GM19452 (cell line): ENCODE measurements around the gene ACKR3.

Source experiments
- ATAC-seq: cut with Tn5 transposase; IDR thresholded peaks from one replicate; pipeline ENCODE4 v1.9.1; 2021; ENCODE audit not compliant: unreplicated experiment

ACKR3 gene

DNA sequence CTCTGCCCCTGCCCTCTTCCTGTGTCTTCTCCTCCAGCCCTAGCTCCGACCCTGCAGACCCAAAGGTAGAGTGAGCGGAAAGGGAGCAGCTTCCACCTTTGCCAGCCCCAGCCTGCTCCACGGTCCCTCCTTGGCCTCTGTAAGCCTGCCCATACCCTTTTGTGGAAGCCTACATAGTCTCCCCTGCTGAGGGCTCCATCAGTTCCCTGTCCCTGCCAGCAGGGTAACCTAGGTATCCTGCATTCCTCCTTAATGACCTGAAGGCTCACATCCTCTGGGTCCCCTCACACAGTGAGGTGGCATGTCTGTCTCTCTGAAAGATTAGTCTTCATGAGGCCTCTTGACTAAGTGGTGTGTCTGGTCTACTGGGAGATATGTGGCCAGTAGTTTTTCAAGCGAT is 20.5 kb upstream of the ACKR3 start:
- ATAC-seq, result no peak

DNA sequence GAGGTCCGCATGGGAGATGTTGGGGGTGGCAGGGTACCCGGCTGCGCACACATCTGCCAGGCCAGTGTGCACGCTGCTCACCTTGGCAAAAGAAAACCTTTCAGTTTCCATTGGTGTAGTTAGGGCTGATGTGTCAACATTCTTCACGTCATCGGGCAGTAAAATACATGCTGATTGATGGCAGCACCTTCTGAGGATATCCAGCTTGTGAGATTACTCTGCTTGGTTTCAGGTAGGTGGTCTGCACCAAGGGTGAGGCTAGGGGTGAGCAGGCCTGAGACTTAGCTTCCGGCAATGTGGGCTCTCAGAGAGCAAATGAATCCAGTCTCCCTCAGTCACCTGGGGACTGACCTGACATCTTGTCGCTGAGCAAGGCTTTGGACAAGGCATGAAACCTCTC is 19.3 kb upstream of the ACKR3 start:
- no peak for ATAC-seq

DNA sequence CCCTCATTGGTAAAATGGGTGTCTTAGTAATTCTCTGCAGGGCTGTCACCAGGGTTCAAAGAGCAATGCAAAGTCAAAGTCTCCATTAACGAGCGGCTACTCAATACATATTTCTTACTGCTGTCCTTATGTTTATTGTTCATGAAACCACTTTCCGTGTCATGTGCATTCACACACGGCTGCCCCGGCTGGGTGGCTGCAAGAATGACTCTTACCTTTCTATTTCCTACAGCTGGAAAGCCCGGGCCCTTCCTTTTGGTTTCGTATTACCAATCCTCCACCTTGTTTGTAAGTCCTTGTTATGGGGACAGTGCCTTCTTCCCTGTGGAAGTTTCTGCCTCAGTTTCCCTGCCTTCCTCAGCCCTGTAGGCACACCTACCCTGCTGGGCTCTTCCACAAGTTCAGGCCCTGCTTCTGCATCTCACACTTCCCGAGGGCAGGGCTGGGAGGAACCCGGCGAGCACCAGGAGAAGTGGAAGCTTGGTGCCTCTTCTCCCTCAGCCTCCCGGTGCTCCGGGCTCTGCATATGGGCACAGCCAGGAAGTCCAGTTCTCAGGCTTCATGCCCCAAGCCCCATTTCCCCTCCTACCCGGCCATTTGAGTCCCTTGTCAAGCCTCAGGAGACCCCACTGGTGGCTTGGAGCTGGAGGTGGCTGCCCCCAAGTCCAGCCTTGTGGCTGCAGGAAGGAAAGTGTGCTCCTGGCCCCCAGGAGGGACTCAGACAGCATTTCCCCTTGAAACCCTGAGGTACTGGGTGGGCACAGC is 18.7 kb upstream of the ACKR3 start:
- ATAC-seq, result peak; percentile 43

- ATAC-seq, result no peak
Measured at GRCh38 chr2:236551471-236552211, 18.0 kb upstream of the ACKR3 start.

DNA sequence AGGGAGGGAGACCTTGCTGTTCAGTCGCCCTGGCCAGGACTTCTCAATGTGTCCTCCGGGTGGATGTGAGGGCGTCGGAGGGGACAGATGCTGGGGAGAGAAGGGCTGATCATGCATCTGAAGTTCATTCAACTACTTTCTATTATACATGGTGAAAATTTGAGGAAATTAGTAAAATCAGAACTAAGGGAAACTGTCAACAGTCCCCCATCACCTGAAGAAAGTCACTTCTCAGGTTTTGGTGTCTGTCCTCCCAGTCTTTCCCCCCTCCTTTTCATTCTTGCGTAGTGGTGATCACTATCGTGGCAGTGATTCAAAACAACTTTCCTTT is 17.4 kb upstream of the ACKR3 start:
- ATAC-seq, result no peak

DNA sequence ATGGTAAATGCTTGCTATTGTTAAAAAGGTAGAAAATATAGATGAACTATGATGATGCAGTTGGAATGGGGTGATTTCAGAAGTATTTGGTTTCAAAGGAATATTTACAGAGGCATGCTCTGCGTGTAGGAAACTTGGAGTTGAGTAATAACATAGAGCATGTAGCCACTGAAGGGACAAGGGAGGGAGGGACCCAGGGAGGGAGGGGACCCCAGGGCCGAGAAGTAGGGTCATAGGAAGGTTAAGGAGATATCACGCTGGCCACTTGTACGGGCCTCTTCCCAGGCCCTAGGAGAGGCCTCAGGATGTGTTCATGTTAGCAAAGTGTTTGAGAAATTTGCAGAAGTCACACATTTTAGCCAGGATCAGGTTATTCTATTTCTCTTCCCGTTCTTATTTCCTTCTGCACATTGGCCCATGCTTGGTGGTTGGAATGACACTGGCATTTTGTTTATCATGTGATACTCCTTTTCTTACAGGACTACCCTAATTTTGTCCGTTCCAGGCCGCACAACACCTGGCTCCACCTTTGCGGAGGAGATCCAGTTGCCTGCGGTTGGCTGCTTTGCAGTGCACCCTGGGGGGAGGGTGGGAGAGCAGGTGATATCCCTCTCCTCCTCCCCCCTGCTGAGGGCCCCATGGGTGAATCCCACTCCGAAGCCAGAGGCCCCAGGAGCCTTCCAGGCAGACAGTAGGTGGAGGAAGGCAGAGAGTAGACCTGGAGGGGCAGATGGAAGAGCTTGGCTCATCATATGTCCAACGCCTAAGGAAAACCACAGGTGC is 16.9 kb upstream of the ACKR3 start:
- no peak for ATAC-seq

DNA sequence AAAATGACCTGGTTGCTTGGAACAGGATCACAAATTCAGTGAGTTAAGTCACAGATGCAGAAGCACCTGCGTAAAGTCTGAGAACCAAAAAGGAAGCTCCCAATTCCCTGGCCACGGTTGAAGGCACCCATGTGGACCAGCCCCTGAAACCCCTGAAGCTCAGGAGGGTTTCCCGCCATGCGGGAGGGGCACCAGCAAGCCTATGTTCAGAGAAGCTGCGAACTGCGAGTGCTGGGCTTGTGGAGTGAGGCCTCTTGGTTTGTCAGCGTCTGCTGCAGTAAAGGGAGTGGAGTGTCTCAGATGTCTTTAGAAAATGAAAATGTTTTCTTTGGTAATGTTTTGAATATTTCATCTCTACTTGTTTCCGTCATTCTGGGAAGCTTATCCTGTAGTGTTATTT is 16.1 kb upstream of the ACKR3 start:
- no peak for ATAC-seq

DNA sequence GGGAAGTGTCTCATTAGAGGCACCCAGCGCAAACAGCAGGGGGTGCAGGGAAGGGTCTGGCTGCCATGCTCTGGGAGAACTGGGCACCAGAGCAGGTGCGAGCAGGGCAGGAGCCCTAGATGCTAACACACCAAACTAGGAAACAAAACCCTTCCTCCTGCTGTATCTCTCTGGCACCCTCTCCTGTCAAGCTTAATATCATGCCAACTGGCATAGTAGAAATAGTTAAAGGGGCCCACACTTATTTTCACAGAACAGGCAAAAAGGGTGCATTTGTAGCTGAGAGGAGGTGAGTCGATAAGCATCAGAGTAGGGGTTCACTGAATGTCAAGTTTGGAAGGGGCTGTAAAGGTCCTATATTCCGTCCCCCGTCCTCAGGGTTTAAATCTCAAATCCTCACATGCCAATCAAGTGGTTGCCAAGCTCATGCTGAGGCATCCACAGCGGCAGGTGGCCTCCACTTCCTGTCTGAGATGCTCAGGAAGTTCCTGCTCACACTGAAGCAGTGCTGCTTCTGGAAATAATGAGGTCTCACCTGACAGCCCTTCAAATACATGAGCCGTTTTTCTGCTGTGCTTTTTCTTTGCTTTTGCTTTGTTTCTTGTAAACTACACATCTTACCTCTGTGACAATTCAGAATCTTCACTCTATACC is 14.9 kb upstream of the ACKR3 start:
- ATAC-seq, result no peak

DNA sequence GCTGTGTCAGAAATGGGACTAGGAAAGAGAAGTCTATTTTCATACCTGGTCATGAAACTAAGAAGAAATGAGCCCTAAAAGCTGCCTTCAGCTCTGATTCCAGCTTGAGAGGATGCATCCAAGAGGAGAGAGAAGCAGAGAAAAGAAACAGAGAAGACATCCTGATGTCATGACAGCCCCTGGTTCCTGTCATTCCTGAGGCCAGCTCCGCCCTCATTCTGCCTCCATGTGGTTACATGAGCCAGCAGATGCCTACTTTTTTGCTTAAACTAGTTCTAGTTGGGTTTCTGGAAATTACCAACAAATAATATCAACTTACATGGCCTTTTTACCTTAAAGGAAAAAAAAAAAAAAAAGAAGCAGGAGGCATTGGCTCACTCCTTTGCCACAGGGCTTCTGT is 14.1 kb upstream of the ACKR3 start:
- ATAC-seq, result no peak

DNA sequence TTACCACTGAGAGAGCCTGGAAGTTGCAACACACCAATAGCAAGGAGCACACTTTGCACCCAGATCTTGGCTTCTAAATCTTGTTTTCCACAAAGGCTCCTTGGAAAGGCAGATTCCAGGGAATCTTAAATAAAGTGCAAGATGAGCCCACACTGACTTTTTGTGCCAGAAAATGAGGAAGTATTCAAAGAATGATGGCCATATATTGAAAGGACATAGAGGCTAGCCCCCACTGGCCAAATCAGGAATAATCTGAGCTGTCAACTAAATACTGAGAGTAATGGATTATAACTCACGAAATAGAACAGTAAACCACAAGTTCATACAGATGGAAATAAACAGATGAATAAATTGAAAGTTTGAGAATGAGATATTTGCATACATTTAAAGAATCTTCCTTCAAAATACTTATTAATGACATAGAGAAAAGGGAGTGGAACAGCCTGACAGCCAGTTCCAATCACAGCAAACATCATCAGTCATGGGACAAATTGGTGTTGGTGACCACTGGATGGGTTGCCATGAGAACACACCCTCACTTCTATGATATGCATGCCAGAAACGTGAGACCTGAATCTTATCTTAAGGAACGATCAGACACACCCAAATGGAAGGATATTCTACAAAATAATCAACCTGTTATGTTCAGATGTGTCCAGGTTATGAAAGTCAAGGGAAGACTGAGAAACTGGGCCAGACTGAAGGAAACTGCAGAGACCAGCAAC is 12.2 kb upstream of the ACKR3 start:
- no peak for ATAC-seq

DNA sequence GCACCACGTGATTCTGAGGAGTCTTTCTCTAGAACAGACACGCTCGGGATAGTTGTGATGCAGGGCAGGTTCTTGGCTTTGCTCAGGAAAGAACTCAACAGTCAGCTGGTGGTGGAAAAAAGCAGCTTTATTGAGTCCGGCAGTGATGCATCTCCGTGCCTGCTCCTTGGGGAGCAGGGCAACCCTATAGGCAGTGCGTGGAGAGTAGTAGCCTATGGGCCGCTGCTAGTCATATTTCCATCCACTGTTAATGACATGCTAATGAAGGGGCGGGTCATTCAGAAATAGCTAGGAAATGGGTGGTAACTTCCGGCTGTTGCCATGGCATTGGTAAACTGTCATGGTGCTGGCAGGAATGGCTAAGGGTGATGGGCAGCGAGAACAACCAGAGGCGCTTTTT is 11.6 kb upstream of the ACKR3 start:
- no peak for ATAC-seq

DNA sequence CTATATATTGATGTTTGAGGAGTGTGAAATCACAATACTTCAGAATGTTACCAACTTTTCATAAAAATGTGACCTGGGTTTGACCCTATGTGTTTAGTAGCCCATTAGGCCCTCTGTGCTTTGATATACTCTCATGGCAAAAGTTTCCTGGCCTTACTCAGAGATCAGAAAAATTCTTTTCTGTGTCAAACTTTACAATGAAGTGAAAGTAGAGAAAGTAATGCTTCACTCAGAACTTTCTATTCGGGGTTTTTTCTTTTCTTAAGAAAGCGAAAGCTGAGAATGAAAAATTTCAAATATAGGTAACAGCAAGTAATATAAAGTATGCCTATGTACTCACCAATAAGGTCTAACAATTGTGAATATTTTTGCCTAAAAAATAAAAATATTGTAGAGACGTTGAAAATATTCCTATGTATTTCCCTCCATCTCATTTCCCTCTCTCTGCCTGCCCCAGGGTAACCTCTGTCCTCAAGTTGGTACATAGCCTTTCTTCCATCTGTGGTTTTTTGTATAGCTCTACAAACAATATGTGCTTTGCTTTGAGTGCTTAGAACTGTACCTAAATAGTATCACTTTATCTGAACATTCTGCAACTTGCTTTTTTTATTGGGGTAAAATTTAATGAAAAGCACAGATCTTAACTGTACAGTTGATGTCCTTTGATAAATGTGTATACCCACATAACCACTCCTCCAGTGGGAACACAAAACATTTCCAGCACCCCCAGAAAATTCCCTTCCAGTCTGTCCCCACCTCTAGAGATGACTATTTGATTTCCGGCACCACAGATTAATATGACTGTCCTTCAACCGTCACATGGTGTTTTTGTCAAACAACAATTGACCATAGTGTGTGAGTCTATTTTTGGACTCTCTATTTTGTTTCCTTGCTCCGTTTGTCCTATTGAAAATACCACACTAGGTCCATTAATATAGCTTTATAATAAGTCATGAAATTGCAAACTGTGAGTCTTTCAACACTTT is 10.3 kb upstream of the ACKR3 start:
- ATAC-seq, result no peak

GRCh38 chr2:236561874-236562273 is 7.8 kb upstream of the ACKR3 start:
- no peak for ATAC-seq

GRCh38 chr2:236562434-236562833 is 7.2 kb upstream of the ACKR3 start:
- no peak for ATAC-seq

GRCh38 chr2:236563953-236564352 is 5.7 kb upstream of the ACKR3 start:
- ATAC-seq, result no peak

GRCh38 chr2:236565212-236565611 is 4.4 kb upstream of the ACKR3 start:
- ATAC-seq, result no peak

- no peak for ATAC-seq
Measured at GRCh38 chr2:236565879-236566402, 3.7 kb upstream of the ACKR3 start.

- no peak for ATAC-seq
Measured at GRCh38 chr2:236566596-236566995, 3.0 kb upstream of the ACKR3 start.
